ENCODE measurements around the gene SLC26A9. TPM values are rescaled to one million over a fixed set of nuclear protein-coding genes. Genes with fewer than 3 reads are reported as not detected.

Gene SLC26A9
- total and polyA plus RNA-seq, 12 donors: 0.03 to 0.11 (median 0.04) TPM; not detected in 9

DNA sequence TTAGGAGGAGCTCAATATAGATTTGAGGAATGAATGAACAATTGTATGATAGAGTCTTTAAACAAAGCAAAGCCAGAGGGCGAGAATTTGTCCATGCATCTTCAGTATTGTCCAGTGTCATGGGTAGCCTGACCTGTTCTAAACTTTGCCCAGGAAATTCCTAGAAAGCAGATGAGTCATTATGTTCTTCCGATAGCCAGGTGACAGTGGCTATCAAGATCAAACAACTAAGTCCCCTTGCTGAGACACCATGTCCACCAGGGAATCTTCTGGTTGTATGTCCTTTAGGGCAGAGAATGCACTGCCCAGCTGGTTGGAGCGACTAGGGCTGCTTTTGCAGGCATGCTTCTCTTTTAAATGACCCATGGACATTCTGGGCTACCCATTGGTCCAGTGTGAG, 1.8 kb upstream of the SLC26A9 start:
- H3K27me3 ChIP-seq: peaks cover 7% of the 10 kb centered on the region
- DNase-seq: no peak
- H3K4me1 ChIP-seq (replicated peaks in 1 of 2): no peaks in the 10 kb centered on the region
- H3K9me3 ChIP-seq (replicated peaks in 1 of 3): no peaks in the 10 kb centered on the region
- no peak for TF ChIP-seq POLR2A (IDR thresholded peaks at IDR 0.05)
- TF ChIP-seq, protein P1, sequence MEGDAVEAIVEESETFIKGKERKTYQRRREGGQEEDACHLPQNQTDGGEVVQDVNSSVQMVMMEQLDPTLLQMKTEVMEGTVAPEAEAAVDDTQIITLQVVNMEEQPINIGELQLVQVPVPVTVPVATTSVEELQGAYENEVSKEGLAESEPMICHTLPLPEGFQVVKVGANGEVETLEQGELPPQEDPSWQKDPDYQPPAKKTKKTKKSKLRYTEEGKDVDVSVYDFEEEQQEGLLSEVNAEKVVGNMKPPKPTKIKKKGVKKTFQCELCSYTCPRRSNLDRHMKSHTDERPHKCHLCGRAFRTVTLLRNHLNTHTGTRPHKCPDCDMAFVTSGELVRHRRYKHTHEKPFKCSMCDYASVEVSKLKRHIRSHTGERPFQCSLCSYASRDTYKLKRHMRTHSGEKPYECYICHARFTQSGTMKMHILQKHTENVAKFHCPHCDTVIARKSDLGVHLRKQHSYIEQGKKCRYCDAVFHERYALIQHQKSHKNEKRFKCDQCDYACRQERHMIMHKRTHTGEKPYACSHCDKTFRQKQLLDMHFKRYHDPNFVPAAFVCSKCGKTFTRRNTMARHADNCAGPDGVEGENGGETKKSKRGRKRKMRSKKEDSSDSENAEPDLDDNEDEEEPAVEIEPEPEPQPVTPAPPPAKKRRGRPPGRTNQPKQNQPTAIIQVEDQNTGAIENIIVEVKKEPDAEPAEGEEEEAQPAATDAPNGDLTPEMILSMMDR (IDR thresholded peaks at IDR 0.05): no peak
- intact Hi-C loops (cut with DNase I): no loop called here
- H3K27ac ChIP-seq: no peak overlapping the region
- WGBS, 4 donors: 53 to 74% (median 70%) methylated on average over 3 of the region's 3 CpGs
- H3K4me3 ChIP-seq: no peak overlapping the region
- H3K36me3 ChIP-seq (replicated peaks in 1 of 2): no peaks in the 10 kb centered on the region

DNA sequence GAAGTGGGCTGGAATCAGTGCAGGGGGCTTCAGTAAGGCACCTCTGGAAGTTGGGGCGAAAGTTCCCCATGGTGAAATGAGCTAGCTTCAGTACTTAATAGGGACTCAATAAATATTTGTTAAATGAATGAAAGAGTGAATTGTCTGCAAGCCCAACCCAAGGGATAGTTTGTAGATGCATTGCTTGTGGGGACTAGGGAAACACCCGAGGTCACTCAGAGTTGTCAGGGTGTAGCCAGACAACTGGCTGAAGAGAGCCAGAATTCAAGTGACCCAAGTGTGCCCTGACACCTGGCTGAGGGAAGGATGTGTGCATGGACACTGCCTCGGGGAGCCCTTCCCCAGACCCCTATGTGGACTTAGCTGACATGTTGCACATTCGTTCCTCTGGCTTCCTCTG, 1.3 kb upstream of the SLC26A9 start:
- WGBS, 4 donors: 65 to 67% (median 65%) methylated on average over 4 of the region's 4 CpGs
- TF ChIP-seq, protein P1 (IDR thresholded peaks at IDR 0.05): no peak
- no peak for TF ChIP-seq POLR2A (IDR thresholded peaks at IDR 0.05)
- no peaks in the 10 kb centered on the region for H3K4me1 ChIP-seq (replicated peaks in 1 of 2)
- intact Hi-C loops (cut with DNase I): no loop called here
- H3K9me3 ChIP-seq (replicated peaks in 1 of 3): no peaks in the 10 kb centered on the region
- H3K27ac ChIP-seq: no peak overlapping the region
- no peak for DNase-seq
- H3K4me3 ChIP-seq: no peak overlapping the region
- peaks cover 7% of the 10 kb centered on the region for H3K27me3 ChIP-seq
- H3K36me3 ChIP-seq (replicated peaks in 1 of 2): no peaks in the 10 kb centered on the region

DNA sequence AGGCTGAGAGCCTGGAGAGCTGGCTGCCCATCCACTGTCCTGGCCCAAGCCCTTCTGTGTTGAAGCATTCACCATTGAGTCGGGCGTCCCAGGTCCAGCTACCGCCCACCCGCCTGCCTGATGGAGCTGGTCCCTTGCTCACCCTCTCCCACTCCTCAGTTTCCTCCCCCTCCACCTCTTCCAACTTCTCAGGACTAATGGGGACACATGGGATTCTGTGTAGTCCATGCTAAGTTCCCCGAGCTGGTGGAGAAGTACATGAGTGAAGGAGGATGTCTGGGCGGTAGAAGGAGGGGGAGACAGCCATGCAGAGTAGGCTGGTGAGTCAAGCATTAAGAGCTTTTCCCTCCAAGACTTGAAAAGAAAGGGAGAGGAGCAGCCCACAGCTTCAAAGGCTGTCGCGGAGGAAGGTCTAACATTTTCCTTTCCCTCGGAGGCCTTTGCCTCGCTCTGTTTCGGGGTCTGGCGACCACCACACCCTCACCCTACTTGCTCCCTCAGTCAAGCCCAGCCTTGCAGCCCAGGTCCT, 561 bp downstream of the SLC26A9 start:
- WGBS, 4 donors: 80 to 86% (median 81%) methylated on average over 12 of the region's 12 CpGs
- intact Hi-C loops (cut with DNase I): no loop called here
- TF ChIP-seq, protein P1 (IDR thresholded peaks at IDR 0.05): no peak
- no peak for TF ChIP-seq POLR2A (IDR thresholded peaks at IDR 0.05)
- H3K27me3 ChIP-seq: peaks cover 7% of the 10 kb centered on the region
- no peak overlapping the region for H3K27ac ChIP-seq
- H3K4me3 ChIP-seq: no peak overlapping the region
- no peaks in the 10 kb centered on the region for H3K4me1 ChIP-seq (replicated peaks in 1 of 2)
- DNase-seq: no peak
- H3K36me3 ChIP-seq (replicated peaks in 1 of 2): no peaks in the 10 kb centered on the region
- no peaks in the 10 kb centered on the region for H3K9me3 ChIP-seq (replicated peaks in 1 of 3)

DNA sequence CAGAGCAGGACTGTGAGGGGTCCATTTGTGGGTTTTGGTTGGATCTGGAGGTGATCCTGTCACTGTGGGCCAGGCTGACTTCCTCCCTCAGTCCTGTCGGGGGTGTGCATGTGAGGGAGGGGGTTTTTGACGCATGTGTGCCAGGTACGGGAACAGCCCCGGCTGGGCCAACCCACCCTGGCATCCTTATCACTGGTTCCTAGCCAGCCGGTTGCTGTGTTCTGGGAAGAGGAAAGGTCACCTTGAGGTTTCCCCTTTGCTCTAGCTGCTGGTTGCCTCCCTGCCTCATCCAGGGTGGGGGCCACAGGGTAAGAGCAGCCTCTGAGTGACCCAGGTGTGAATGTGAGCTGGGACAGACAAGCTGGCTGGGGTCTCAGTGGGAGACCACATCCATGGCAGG, 2.5 kb downstream of the SLC26A9 start:
- Histone ChIP-seq H3K36me3 (replicated peaks in 1 of 2) (no peaks in the 10 kb centered on the region), H3K4me1 (replicated peaks in 1 of 2) (no peaks in the 10 kb centered on the region), H3K4me3 (no peak overlapping the region), H3K9me3 (replicated peaks in 1 of 3) (no peaks in the 10 kb centered on the region), H3K27ac (no peak overlapping the region), H3K27me3 (peaks cover 7% of the 10 kb centered on the region)
- no peak for DNase-seq
- WGBS, 4 donors: 48 to 73% (median 72%) methylated on average over 2 to 5 of the region's 5 CpGs
- TF ChIP-seq, protein P1 (IDR thresholded peaks at IDR 0.05): no peak
- no peak for TF ChIP-seq POLR2A (IDR thresholded peaks at IDR 0.05)
- intact Hi-C loops (cut with DNase I): no loop called here

Measured in adrenal gland (tissue), 12 donors.